HK-2 (cell line): ENCODE results near the gene PHF2.
"Not testable (repeated sequence)": the region's sequence is repeated elsewhere in the genome, so short reads cannot be mapped to it uniquely, and the experiment has no call there.

ENCODE experiments used
- DNase-seq: peaks from one replicate; pipeline ENCODE4 v3.0.0-alpha.2; 2018; ENCODE audit not compliant: unreplicated experiment

The PHF2 gene

DNA sequence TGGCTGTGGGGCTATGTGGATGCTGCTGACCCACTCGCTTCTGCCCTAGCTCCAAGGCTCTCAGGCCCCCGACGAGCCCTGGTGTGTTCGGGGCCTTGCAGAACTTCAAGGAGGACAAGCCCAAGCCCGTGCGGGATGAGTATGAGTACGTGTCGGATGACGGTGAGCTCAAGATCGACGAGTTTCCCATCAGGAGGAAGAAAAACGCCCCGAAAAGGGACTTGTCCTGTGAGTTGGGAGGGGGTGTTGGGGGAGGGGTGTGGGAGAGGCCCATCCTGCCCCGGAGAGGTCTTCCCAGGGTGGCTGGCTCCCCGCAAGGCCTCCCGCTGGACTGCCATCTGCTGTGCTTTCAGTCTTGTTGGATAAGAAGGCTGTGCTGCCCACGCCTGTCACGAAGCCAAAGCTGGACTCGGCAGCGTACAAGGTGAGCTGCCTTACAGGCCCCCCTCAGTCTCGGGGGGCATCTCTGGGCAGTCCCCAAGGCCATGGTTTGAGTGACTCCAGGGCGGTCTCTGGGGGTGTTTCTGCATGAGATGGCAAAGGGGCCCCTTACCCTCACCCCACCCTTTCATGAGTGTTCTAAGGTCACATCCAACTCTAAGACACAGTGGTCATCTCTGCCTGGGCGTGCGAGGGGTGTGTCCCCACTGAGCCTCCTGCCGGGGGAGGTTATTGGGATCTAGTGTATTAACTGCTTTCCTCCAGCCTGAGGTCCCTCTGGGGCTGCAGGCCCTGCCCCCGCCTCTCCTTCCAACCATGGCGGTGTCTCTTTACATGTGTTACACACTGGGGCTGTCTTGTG lies 89.5 kb downstream of the PHF2 start:
- no peak for DNase-seq

DNA sequence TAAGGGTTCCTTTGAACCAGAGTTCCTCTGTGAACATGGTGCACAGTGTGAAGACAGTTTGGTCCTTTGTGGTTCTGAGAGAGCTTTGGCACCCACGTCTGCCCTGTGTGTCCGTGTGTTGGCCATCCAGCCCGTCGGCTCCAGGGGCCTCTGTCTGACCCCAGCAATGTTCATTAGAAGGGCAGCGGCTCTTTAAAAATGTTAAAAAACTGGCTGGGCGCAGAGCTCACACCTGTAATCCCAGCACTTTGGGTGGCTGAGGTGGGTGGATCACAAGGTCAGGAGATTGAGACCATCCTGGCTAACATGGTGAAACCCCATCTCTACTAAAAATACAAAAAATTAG lies 90.0 kb downstream of the PHF2 start:
- not testable (repeated sequence) for DNase-seq

DNA sequence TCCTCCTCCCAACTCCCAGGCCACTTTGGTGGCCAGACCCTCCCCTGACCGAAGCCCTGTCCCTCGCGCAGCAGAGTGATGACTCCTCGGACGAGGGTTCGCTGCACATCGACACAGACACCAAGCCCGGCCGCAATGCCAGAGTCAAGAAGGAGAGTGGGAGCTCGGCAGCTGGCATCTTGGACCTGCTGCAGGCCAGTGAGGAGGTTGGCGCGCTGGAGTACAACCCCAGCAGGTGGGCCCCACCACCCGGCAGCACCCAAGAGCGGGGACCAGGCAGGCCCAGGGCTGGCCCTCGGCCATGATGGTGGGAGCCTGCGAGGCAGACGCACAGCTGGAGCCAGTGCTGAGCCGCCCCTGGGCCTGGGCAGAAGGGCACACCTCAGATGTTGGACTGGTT lies 90.6 kb downstream of the PHF2 start:
- DNase-seq = no peak

DNA sequence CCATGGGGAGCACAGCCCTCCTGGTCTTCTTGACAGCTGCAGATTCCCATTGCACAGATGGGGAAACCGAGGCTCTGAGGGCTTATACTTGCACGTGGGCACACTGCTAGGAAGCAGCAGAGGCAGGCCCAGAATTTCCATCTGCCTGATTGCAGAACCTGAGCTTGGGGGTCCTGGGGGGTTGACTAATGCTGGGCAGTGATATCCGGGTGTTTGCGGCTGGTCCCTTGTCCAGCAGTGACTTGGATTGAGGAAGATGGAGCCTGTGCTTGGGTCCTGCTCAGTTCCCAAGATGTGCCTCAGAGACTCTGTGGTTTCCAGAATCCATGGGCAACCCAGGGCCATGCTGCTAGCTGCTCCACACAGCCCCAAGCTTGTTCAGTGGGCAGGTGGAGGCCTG lies 91.2 kb downstream of the PHF2 start:
- DNase-seq = no peak

DNA sequence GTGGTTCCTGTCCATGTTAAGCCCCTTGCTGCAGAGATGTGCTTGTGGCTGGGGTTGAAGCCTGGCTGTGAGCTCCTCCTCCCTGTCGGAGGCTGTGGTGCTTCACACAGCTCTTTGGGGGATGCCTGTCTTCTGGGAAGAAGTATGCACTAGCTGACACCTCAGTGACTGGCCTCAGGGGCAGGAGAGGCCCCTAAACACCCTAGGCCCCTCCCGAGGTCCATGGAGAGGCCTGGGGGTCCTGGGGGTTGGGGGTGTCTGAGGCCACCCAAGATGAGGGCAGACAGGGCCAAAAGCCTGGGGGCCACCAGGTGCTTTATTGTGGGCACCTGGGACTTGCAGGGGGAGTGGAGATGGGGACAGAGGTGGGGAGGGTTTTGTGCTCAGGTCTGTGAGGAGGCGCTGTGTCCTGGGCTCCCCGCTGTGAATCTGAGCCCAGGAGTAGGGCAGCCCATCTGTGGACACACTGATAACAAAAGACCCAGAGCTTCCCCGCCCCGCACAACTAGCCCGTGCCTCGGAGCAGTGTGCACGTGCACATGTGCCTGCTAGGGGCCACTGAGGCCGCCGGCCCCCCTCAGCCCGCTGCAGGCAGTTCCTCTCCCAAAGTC lies 92.0 kb downstream of the PHF2 start:
- DNase-seq = no peak

DNA sequence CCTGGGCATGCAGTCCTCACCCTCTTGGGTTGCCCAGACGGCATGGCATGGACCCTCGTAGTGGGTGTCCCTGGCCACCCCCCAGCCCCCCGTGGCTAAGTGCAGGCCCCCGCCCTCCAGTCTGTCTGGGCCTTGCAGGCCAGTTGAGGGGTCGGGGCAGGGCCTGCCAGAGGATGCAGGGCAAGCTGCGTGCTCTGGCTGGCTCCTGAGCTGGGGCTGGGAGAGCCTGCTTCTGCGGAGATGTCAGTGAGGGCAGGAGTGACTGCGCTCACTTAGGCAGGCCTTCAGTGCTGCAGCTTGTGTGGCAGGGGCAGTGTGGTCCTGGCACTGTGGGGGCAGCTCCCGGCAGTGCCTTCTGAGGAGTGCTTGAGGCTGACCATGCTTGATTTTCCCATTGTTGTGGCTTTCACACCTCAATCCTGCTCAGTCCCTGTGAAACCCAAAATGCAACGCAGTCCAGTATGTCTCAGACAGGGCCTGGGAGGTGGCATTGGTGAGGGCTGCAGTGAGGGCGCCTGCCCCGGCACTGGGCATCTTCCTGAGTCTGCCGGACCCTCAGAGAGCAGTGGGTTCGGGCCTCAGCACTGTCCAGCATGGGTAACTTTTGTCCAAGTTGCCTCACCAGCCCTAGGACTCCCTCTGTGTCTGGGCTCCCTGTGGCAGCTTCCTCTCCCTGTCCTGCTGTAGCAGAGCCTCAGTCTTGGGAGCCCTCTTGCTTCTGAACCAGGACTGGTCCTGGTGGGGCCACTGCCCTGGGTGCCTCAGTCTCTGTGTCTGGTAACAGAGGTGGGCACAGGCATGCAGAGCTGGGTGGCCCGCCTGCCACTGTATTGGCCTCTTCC lies 93.0 kb downstream of the PHF2 start:
- no peak for DNase-seq

DNA sequence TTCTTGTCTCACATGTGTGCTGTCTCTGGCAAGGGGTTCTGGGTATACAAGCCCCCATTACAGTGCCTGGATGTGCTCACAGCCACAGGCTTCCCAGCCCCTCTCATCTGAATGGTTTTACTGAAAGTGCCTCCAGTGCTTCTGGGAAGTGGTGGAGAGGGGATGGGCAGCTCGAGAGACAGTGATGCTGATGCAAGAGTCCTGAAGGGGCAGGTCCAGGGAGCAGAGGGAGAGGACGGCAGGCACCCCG lies 93.5 kb downstream of the PHF2 start:
- no peak for DNase-seq

DNA sequence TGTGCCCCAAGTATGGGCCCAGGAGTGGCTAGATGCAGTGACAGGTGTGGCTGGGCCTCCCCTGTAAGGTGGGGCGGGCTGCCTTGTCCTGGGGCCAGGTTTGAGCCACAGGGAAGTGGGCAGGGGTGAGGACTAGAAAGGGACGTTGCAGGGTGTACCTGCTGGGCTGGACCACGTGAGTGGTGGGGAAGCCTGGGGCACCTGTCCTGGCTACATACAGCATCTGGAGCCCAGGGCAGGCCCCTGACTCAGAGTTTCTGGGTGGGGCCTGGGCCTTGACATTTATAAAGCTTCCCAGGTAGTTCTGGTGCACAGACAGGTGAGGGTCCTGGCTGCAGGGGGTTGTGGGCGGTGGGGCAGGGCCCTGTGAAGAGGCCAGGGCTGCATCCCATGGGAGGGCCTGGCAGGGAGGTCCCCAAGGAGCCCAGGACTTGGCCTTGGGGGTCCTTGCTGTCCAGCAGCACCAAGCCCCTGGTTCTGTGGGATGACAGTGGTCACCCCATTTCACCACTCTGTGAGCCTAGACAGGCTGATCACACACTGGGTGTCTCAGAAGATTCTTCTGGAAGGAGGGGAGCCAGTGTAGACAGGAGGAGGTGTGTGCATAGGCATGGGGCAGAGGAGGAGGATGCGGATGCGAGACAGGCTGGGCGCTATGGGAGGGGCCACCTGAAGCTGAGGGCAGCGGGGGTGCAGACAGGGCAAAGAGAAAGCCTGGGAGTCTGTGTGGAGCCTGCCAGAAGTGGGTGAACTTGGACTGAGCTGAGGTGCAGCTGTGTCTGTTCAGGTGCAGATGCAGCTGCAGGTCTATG lies 94.0 kb downstream of the PHF2 start:
- no peak for DNase-seq

DNA sequence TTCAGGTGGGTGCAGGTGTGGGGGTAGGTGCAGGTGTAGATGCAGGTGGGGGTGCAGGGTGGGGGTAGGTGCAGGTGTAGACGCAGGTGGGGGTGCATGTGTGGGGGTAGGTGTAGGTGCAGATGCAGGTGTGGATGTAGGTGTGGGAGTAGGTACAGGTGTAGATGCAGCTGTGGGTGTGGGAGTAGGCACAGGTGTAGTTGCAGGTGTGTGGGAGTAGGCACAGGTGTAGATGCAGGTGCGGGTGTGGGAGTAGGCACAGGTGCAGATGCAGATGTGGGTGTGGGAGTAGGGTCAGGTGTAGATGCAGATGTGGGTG lies 94.6 kb downstream of the PHF2 start:
- DNase-seq = no peak

DNA sequence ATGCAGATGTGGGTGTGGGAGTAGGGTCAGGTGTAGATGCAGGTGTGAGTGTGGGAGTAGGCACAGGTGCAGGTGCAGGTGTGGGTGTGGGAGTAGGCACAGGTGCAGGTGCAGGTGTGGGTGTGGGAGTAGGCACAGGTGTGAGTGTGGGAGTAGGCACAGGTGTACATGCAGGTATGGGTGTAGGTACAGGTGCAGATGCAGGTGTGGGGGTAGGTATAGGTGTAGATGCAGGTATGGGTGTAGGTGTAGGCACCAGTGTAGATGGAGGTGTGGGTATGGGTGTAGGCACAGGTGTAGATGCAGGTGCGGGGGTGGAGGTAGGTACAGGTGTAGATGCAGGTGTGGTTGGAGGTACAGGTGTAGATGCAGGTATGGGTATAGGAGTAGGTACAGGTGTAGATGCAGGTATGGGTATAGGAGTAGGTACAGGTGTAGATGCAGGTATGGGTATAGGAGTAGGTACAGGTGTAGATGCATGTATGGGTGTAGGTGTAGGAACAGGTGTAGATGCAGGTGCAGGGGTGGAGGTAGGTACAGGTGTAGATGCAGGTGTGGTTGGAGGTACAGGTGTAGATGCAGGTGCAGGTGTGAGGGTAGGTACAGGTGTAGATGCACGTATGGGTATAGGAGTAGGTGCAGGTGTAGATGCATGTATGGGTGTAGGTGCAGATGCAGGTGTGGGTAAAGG lies 96.1 kb downstream of the PHF2 start:
- DNase-seq = not testable (repeated sequence)

DNA sequence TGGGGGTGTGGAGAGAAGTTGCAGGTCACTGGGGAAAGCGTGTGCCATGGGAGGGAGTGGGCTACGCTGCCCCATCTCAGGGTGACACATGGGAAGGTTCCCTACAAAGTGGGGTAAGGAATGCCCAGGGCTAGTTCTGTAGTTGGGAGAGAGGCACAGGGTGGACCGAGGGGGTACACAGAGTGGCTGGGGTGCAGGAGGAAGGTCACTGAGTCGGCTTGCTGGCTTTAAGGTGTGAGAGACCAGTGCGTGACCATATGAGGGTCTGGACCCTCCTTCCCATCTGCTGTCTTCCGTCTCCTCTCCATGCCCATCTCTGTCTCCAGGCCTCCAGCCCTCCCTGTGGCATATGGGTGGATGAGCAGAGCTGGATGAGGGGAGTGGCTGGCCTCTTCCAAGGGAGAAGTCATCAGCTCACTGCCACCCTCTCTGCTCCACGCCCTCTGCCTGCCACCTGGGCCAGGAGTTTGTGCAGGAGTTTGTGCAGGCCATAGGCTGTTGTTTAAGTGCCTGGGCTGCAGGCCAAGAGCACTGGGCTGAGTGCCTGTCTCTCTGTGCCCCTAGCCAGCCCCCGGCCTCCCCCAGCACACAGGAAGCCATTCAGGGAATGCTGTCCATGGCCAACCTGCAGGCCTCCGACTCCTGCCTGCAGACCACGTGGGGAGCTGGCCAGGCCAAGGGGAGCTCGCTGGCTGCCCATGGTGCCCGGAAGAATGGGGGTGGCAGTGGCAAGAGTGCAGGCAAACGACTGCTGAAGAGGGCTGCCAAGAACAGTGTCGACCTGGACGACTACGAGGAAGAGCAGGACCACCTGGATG lies 96.8 kb downstream of the PHF2 start:
- no peak for DNase-seq

DNA sequence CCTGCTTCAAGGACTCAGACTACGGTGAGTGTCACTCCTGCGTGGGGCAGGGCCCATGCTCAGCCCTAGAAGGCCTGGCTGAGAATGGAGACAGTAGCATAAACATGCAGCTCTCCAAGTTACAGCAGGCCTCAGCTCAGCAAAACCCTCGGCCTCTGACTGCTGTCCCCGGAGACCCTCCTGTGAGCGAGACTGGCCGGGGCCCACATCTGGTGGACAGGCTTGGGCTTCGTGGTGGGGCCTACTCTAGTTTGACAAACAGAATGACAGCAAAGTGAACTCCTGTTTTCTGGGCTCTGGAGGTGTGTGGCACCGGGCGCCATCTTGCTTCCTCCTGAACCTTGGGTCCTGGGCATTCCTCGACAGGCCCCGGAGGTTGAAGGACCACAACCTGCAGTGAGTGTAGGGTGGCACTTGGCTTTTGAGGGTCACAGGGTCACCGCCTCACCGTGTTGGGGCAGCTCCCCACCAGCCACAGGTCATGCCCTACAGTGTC lies 97.5 kb downstream of the PHF2 start:
- DNase-seq = no peak

DNA sequence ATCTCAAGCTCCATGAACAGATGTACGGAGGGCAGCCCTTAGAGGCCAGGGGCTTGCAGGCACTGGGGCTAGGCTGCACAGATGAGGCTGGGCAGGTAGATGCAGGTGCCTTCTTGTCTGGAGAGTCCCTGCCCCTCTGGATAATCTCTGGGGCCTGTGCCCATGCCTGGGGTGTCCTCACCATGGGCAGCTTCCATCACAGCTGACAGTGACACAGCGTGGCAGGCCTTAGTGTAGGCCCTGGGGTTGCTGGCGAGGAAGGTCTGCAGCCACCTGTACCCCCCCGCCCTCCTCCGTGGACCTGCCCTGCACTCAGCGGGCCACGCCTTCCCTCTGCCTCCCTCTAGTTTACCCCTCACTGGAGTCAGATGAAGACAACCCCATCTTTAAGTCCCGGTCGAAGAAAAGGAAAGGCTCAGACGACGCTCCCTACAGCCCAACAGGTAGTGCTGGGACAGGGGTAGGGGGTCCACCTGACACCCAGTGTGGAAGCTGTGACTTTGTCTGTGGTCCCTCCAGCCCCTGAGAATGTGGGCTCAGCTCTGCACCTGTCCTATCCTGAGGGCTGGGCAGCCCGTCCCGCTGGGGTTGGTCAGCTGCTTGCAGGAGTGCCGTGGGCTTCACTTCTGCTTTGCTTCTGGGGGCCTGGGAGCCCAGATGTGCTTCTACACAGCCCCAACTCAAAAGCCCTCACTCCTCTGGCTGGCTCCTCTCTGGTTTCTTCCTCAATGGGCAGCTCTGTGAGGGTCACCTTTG lies 98.4 kb downstream of the PHF2 start:
- no peak for DNase-seq

DNA sequence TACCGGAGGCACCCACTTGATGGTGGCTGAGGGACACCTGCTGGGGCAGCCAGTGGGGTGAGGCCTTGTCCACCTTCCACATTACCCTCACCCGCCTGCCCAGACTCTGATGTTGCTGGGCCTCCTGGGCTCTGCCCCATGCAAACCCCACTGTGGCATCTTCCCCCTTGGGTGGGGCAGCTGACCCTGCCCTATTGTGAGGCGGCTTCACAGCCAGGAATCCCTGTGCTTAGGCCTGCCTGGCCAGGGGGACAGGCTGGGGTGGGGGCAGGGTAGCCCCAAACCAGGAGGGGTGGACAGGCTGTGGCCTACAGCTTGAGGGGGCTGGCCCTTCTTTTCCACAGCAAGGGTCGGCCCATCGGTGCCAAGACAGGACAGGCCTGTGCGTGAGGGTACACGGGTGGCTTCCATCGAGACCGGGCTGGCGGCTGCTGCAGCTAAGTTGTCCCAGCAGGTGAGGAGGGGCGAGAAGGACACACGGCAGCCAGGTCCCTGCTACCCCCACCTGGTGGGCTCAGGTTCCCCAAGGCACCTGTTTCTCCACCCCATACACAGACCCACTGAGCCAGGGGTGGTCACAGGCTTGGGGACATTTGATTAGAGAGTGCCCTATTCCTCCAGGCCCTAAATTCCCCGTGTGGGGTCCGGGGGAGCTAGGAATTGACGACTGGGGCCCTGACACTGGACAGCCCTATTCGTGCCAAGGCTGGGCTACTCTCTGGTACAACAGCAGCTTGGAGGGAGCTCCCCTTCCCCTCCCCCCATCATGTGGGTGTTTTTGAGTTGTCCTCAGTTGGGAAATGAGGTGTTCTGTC lies 99.2 kb downstream of the PHF2 start:
- DNase-seq = no peak

DNA sequence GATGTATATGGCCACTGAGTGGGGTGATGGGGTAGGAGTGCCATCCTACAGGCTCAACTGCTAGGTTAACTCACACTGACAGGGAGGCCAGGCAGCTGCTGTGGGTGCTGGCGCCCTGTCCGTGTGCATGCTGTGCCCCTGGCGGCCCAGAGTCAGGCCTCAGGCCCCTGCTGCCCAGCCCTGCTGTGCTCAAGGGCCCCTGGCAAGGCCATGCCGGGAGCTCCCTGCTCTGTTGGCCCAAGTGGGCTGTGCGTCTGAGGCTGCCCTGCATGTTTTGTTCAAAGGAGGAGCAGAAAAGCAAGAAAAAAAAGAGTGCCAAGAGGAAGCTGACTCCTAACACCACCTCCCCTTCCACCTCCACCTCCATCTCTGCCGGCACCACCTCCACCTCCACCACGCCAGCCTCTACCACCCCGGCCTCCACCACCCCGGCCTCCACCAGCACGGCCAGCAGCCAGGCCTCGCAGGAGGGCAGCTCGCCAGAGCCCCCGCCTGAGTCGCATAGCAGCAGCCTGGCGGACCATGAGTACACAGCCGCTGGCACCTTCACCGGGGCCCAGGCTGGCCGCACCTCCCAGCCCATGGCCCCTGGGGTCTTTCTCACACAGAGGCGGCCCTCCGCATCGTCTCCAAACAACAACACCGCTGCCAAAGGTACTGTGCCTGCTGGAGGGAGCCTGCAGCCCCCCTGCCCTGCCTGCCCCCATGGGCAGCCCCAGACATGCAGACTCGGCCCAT lies 100.1 kb downstream of the PHF2 start:
- no peak for DNase-seq

DNA sequence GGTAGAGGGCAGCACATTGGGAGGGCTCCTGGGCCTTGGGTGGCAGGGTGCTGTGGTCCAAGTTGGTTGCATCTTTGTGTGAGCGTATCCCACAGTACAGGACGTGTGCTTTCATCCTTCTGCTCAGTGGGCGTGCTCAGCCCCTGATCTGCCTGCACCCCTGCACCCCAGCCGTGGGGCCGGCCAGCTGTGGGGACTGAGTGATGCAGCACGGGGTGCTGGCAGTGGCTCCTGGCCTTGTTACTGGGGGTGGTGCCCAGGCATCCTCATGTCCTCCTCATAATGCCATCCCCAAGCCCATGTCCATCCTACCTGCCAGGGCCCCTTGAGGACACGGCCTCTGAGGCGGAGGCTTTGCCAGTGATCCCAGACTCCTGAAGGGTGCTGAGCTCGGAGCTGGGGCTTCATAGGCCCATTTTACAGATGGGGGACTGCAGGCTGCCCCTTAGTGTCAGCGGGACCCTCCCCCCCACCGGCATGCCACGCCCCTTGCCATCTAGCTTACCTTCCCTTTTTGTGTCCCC lies 100.7 kb downstream of the PHF2 start:
- DNase-seq = no peak

DNA sequence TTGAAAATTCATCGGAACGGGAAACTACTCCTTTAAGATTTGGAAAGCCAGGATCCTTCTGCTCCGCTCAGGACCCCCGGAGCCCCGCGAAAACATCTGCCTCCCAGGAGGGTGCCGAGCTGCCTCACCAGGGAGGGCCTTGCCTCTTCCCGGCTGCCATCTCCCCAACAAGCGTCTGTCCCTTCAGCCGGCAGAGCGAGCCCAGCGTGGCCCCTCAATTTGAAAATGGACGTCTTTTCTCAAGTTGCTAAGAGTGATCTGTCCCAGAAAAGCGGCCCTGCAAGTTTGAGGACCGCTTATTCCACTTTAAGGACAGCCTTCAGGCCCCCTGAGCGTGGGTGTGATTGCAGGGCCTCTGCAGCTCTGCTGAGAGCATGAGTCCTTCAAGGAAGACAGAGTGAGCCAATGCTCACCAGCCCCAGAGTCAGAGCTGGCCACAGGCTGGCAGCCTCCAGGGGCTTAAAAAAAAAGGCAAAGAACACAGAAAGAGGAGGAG lies 101.3 kb downstream of the PHF2 start:
- DNase-seq = no peak
